Measurements from ENCODE around the gene SLC6A2.

DNA sequence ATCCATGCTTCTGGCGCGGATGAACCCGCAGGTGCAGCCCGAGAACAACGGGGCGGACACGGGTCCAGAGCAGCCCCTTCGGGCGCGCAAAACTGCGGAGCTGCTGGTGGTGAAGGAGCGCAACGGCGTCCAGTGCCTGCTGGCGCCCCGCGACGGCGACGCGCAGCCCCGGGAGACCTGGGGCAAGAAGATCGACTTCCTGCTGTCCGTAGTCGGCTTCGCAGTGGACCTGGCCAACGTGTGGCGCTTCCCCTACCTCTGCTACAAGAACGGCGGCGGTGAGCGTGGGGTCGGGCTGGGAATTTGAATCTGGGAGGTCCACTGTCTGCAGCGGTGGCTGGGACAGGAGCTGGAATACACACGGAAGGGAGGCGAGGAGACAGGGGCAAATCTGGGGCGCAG, 904 bp downstream of the SLC6A2 start:
- TF ChIP-seq POLR2A (IDR thresholded peaks at IDR 0.05) (no peak), POLR2AphosphoS5 (IDR thresholded peaks at IDR 0.05) (no peak)
- TF ChIP-seq, protein P1, sequence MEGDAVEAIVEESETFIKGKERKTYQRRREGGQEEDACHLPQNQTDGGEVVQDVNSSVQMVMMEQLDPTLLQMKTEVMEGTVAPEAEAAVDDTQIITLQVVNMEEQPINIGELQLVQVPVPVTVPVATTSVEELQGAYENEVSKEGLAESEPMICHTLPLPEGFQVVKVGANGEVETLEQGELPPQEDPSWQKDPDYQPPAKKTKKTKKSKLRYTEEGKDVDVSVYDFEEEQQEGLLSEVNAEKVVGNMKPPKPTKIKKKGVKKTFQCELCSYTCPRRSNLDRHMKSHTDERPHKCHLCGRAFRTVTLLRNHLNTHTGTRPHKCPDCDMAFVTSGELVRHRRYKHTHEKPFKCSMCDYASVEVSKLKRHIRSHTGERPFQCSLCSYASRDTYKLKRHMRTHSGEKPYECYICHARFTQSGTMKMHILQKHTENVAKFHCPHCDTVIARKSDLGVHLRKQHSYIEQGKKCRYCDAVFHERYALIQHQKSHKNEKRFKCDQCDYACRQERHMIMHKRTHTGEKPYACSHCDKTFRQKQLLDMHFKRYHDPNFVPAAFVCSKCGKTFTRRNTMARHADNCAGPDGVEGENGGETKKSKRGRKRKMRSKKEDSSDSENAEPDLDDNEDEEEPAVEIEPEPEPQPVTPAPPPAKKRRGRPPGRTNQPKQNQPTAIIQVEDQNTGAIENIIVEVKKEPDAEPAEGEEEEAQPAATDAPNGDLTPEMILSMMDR (IDR thresholded peaks at IDR 0.05), result no peak

Measured in transverse colon (tissue), 4 donors.